Right lobe of liver (tissue), 6 donors: Measurements from ENCODE around the gene SPATS2. TPM values are rescaled to one million over a fixed set of nuclear protein-coding genes. Genes with fewer than 3 reads are reported as not detected.

ENCODE experiments used
- ATAC-seq, 4 donors: fragments of 200-7000 bp; cut with Tn5 transposase; one replicate each; pipeline ENCODE4 v1.9.1; 2020; ENCODE audit warnings: mild to moderate bottlenecking in 4 of 4, moderate library complexity in 4 of 4
- DNase-seq, 3 donors: peaks; one replicate each; pipeline ENCODE4 v3.0.0-alpha.2; 2020
- H3K27ac ChIP-seq, 3 donors: fragments of 200-600 bp; one replicate each; pipeline ENCODE4 v1.8.0; 2022
- H3K27me3 ChIP-seq, 2 donors: fragments of 200-600 bp; one replicate each; pipeline ENCODE4 v1.8.0; 2022
- H3K36me3 ChIP-seq, 4 donors: fragments of 200-600 bp; sonication (generic) in 1 of 4; one replicate each; pipeline versions ENCODE4 v1.5.1 to v1.8.0; 2017 to 2022; ENCODE audit warnings: control low read depth in 1 of 4
- H3K4me1 ChIP-seq, 4 donors: fragments of 200-600 bp; sonication (generic) in 1 of 4; one replicate each; pipeline versions ENCODE4 v1.5.1 to v1.8.0; 2017 to 2022; ENCODE audit warnings: control low read depth in 1 of 4
- H3K4me3 ChIP-seq, 3 donors: fragments of 200-600 bp; one replicate each; pipeline ENCODE4 v1.8.0; 2022
- H3K9me3 ChIP-seq, 4 donors: fragments of 200-600 bp; sonication (generic) in 1 of 4; one replicate each; pipeline versions ENCODE4 v1.5.1 to v1.8.0; 2017 to 2022; ENCODE audit warnings: control low read depth in 1 of 4
- POLR2A ChIP-seq: fragments of 450-650 bp; IDR thresholded peaks from one replicate; pipeline ENCODE4 v1.6.1; 2017; ENCODE audit warnings: antibody characterized with exemption, mild to moderate bottlenecking
- WGBS: methylation state at CpG from one replicate; pipeline ENCODE4 v1.1.6; 2018; ENCODE audit warnings: low coverage, low lambda C conversion rate; ENCODE audit not compliant: insufficient coverage; ENCODE audit errors: missing lambda C conversion rate; 5-methylcytosine and 5-hydroxymethylcytosine counted together
- intact Hi-C, 2 donors: fragments of 100-400 bp; cut with DNase I; formaldehyde crosslinking; loops; one replicate each; pipeline versions ENCODE4 v1.11.2 to v1.14.1; 2022
- total RNA-seq, 6 experiments: library from RNA; depleted of rRNA in 2 of 6; stranded (reverse); fragments of >200 nt in 2 of 6; fragmentation: NEBNext Ultra II Directional in 3 of 6; extraction: Animal tissue kit (Norgen Biotek cat#: 25700) in 3 of 6; gene quantifications; one replicate each; pipeline versions ENCODE4 v1.1.0 to v1.2.4, GENCODE V29; 2016 to 2023
- TF ChIP-seq, protein P1 (sequence below), 4 donors: fragments of 200-600 bp in 3 of 4; fragments of 450-650 bp in 1 of 4; IDR thresholded peaks; one replicate each; pipeline versions ENCODE4 v1.5.1 to v1.8.0; 2016 to 2022; ENCODE audit warnings: antibody characterized with exemption in 4 of 4, mild to moderate bottlenecking in 2 of 4
- donor health status: DM: no; HTN: yes; CAD: no.
- donor health status: DM: no; HTN: no; CAD: no.
- donor health status: DM: no; HTN: no; CAD: no.
- donor health status: DM: no; HTN: yes; CAD: no.
- donor health status: DM: no; HTN: yes; CAD: no.

Gene SPATS2
- total RNA-seq, 6 experiments from 2014 or later, result 3.2 to 6.1 (median 4.4) TPM

DNA sequence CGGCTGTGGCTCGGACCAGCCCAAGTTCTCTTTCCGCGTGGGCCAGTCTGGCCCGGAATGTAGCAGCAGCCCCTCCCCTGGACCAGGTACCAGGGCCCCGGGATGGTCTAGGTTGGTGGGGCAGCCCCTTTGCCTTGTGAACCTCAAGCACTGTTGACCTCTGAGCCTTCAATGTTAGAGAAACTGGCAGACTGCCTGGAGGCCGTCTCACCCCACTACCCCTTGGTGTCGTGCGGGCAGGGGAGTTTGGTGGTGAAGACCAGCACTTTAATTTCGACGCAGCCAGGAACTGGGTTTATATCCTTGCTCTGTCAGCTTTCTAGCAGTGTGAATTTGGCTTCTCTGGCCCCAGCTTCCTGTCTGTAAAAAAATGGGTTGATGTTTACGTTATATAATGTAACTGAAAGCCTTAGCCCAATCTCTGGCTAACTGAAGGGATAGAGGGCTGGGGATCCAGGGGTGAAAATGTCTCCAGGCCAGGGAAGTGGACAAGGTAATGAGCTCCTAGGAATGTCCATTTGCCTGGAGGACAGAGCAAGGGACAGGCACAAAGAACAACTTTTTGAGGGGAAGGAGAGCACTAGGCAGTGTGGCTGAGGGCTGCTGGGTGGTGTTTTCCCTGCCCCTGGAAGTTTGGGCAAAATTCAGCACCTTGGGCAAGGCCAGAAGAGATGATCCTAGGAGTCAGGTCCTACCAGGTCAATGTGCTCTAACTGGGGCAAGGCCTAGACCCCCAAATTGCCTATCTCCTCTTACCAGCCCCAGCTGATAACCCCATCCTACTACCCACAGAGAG, 189.3 kb downstream of the SPATS2 start:
- H3K9me3 ChIP-seq, result no peaks in the 10 kb centered on the region
- peaks cover 0 to 8% (median 0%) of the 10 kb centered on the region in 4 donors for H3K4me1 ChIP-seq
- DNase-seq (no peak), ATAC-seq (no peak)
- no peak for TF ChIP-seq POLR2A
- TF ChIP-seq, protein P1, sequence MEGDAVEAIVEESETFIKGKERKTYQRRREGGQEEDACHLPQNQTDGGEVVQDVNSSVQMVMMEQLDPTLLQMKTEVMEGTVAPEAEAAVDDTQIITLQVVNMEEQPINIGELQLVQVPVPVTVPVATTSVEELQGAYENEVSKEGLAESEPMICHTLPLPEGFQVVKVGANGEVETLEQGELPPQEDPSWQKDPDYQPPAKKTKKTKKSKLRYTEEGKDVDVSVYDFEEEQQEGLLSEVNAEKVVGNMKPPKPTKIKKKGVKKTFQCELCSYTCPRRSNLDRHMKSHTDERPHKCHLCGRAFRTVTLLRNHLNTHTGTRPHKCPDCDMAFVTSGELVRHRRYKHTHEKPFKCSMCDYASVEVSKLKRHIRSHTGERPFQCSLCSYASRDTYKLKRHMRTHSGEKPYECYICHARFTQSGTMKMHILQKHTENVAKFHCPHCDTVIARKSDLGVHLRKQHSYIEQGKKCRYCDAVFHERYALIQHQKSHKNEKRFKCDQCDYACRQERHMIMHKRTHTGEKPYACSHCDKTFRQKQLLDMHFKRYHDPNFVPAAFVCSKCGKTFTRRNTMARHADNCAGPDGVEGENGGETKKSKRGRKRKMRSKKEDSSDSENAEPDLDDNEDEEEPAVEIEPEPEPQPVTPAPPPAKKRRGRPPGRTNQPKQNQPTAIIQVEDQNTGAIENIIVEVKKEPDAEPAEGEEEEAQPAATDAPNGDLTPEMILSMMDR (IDR thresholded peaks at IDR 0.05), result no peak
- 49% methylated on average over 7 of the region's 12 CpGs for WGBS
- peaks cover 0 to 38% (median 17%) of the 10 kb centered on the region in 4 donors for H3K36me3 ChIP-seq
- no peak overlapping the region for H3K4me3 ChIP-seq
- intact Hi-C loops, result no loop called here
- H3K27ac ChIP-seq, result no peak overlapping the region
- H3K27me3 ChIP-seq, result no peaks in the 10 kb centered on the region

DNA sequence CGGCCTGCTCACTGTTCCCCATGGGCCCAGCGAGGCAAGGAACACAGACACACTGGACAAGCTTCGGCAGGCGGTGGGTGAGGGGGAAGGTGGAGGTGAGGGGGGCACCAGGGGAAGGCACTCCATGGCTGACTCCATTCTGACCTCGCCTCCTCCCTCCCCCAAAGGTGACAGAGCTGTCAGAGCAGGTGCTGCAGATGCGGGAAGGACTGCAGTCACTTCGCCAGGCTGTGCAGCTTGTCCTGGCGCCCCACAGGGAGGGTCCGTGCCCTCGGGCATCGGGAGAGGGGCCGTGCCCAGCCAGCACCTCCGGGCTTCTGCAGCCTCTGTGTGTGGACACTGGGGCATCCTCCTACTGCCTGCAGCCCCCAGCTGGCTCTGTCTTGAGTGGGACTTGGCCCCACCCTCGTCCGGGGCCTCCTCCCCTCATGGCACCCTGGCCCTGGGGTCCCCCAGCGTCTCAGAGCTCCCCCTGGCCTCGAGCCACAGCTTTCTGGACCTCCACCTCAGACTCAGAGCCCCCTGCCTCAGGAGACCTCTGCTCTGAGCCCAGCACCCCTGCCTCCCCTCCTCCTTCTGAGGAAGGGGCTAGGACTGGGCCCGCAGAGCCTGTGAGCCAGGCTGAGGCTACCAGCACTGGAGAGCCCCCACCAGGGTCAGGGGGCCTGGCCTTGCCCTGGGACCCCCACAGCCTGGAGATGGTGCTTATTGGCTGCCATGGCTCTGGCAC, 190.1 kb downstream of the SPATS2 start:
- H3K27ac ChIP-seq, result no peak overlapping the region
- no peak for ATAC-seq
- H3K27me3 ChIP-seq, result no peaks in the 10 kb centered on the region
- peaks cover 0 to 2% (median 0%) of the 10 kb centered on the region in 4 donors for H3K4me1 ChIP-seq
- no peaks in the 10 kb centered on the region for H3K9me3 ChIP-seq
- TF ChIP-seq POLR2A, result no peak
- TF ChIP-seq, protein P1 (IDR thresholded peaks at IDR 0.05), result no peak
- DNase-seq, result no peak
- intact Hi-C loops, result no loop called here
- H3K36me3 ChIP-seq, result peaks cover 0 to 46% (median 22%) of the 10 kb centered on the region in 4 donors
- no peak overlapping the region for H3K4me3 ChIP-seq
- WGBS, result 81% methylated on average over 3 of the region's 18 CpGs

DNA sequence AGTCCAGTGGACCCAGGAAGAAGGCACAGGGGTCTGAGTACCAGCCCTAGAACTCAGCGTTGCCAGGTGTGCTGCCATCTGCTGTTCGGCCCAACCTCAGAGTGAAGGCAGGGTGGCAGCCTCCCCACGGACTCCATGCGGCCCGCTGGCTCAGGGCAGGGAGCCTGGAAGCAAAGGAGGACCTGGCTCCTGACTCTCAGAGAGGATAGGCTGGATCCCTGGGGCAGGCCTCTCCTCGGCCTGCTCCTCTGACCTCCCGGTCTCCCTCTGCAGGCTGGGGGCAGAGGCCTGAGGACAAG, 190.6 kb downstream of the SPATS2 start:
- Histone ChIP-seq H3K36me3 (peaks cover 0 to 51% (median 24%) of the 10 kb centered on the region in 4 donors), H3K4me3 (no peak overlapping the region), H3K4me1 (no peaks in the 10 kb centered on the region), H3K27ac (no peak overlapping the region), H3K9me3 (no peaks in the 10 kb centered on the region), H3K27me3 (no peaks in the 10 kb centered on the region)
- ATAC-seq (peak; percentile 20 to 44 (median 42)), DNase-seq (no peak)
- intact Hi-C loops, result no loop called here
- TF ChIP-seq POLR2A, result no peak
- TF ChIP-seq, protein P1 (IDR thresholded peaks at IDR 0.05), result peak in 2 of 4 donors; percentile 34 to 35
- WGBS, result 45% methylated on average over 5 of the region's 7 CpGs

DNA sequence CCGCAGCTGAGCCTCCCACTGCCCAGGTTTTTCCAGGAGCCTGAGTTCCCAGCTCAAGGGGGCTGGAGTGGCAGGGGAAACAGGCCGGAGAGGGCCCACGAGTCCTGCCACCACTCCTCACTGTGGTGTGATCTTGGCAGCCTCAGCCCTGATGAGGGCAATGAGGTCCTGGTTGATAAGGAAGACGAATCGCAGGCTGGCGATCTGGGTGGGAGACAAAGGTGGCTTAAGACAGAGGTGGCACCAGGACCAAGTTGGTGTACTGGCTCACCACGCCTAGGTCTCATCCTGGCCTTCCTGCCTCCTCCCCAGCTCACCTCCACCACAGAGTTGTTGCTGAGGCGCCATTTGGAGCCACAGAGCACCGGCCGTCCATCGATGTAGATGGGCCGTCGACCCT, 191.3 kb downstream of the SPATS2 start:
- DNase-seq (no peak), ATAC-seq (no peak)
- H3K27ac ChIP-seq, result no peak overlapping the region
- H3K36me3 ChIP-seq, result peaks cover 0 to 57% (median 29%) of the 10 kb centered on the region in 4 donors
- H3K4me3 ChIP-seq, result no peak overlapping the region
- WGBS, result 92% methylated on average over 7 of the region's 13 CpGs
- intact Hi-C loops, result no loop called here
- no peaks in the 10 kb centered on the region for H3K4me1 ChIP-seq
- no peaks in the 10 kb centered on the region for H3K9me3 ChIP-seq
- no peak for TF ChIP-seq POLR2A
- TF ChIP-seq, protein P1 (IDR thresholded peaks at IDR 0.05), result no peak
- H3K27me3 ChIP-seq, result no peaks in the 10 kb centered on the region
